NCI-H446 treated with DMSO at 0.1 percent for 48 hours (cell line): ENCODE measurements around the gene DPH3.
A peak's percentile ranks its signal among the peaks of the same experiment; 100 is the strongest.

Experiments
- DNase-seq: peaks from one replicate; lab custom pipeline; 2025; lab: John Stamatoyannopoulos, UW

Gene DPH3

GRCh38 chr3:16255326-16255725 lies 9.4 kb downstream of the DPH3 start:
- DNase-seq = no peak

GRCh38 chr3:16254916-16255315 lies 9.8 kb downstream of the DPH3 start:
- no peak for DNase-seq

GRCh38 chr3:16253601-16254000 lies 11.1 kb downstream of the DPH3 start:
- DNase-seq = no peak

GRCh38 chr3:16252988-16253387 lies 11.8 kb downstream of the DPH3 start:
- no peak for DNase-seq

- DNase-seq = no peak
These were observed 12.3 kb downstream of the DPH3 start for GRCh38 chr3:16252243-16252978.

- no peak for DNase-seq
These were observed 13.2 kb downstream of the DPH3 start for GRCh38 chr3:16251316-16252085.

- DNase-seq = no peak
These were observed 14.9 kb downstream of the DPH3 start for GRCh38 chr3:16249886-16250285.

- DNase-seq = no peak
These were observed 15.4 kb downstream of the DPH3 start for GRCh38 chr3:16249336-16249735.

- DNase-seq = no peak
These were observed 16.2 kb downstream of the DPH3 start for GRCh38 chr3:16248556-16248955.

GRCh38 chr3:16247282-16248061 lies 17.3 kb downstream of the DPH3 start:
- peak; percentile 59 for DNase-seq

GRCh38 chr3:16245609-16246008 lies 19.1 kb downstream of the DPH3 start:
- DNase-seq = no peak

- peak; percentile 21 for DNase-seq
These were observed 20.8 kb downstream of the DPH3 start for GRCh38 chr3:16243706-16244490.

- DNase-seq = no peak
These were observed 22.6 kb downstream of the DPH3 start for GRCh38 chr3:16242177-16242576.

- no peak for DNase-seq
These were observed 23.5 kb downstream of the DPH3 start for GRCh38 chr3:16241225-16241624.

GRCh38 chr3:16240229-16241023 lies 24.3 kb downstream of the DPH3 start:
- no peak for DNase-seq

GRCh38 chr3:16239780-16240179 lies 25.0 kb downstream of the DPH3 start:
- no peak for DNase-seq

- peak; percentile 93 for DNase-seq
These were observed 25.5 kb downstream of the DPH3 start for GRCh38 chr3:16239086-16239770.

GRCh38 chr3:16236856-16237393 lies 27.8 kb downstream of the DPH3 start:
- peak; percentile 50 for DNase-seq

- no peak for DNase-seq
These were observed 28.6 kb downstream of the DPH3 start for GRCh38 chr3:16236030-16236639.

- DNase-seq = no peak
These were observed 30.5 kb downstream of the DPH3 start for GRCh38 chr3:16234281-16234680.
